UCSD-AML1 (cell line): Measurements from ENCODE around the gene IFT52.

Source experiments
- DNase-seq: peaks from one replicate; lab custom pipeline; 2025; ENCODE audit not compliant: unreplicated experiment; lab: John Stamatoyannopoulos, UW

Gene IFT52, protein sequence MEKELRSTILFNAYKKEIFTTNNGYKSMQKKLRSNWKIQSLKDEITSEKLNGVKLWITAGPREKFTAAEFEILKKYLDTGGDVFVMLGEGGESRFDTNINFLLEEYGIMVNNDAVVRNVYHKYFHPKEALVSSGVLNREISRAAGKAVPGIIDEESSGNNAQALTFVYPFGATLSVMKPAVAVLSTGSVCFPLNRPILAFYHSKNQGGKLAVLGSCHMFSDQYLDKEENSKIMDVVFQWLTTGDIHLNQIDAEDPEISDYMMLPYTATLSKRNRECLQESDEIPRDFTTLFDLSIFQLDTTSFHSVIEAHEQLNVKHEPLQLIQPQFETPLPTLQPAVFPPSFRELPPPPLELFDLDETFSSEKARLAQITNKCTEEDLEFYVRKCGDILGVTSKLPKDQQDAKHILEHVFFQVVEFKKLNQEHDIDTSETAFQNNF

DNA sequence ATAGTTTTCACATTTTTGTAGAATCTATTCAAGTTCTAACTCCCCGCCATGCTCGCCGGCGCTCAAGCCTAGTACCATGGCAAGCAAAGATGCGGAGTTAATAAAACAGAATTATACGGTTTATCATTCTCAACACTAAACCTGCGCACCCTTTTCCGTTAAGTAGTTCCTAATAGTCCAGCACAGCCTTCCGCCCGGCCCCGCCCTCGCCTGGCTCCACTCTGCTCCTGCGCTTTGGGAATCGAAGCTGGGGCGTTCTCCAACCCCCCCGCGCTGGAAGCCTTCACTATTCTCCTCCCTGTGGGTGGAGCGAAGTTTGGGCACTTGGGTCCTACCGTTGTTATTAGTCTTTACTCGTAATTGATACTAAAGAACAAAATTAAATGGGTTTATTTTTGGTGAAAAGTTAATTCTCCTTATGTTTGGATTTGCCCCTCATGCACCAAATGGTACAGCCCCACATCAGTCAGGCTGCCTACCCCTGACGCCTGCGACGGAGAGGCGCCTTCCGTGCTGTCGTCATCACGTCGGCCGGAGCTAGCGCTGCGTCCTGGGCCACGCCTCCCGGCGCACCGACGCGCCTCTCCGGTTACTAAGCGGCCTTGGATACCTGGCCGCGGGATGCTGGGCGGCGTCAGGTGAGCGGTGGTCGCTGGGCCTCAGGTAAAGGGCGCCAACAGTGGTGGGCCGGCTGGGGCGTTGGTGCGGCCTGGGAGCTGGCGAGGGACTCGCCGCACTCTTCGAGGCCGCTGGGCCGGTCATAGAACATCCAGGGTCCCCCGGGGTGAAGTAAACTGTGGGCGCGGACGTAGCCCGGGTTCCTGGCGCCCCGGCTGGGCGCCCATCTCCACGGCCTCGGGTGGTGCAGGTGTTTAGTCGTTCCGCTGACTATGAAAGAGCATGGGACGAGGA is at the start of gene IFT52:
Gene IFT52, plus strand, starts transcription at position 546 of the 912 bp plus-strand sequence. CDS start 3,762 bp downstream, outside the sequence.
- DNase-seq = peak; percentile 90

GRCh38 chr20:43541214-43541613 is 49.5 kb upstream of the IFT52 start:
- no peak for DNase-seq

DNA sequence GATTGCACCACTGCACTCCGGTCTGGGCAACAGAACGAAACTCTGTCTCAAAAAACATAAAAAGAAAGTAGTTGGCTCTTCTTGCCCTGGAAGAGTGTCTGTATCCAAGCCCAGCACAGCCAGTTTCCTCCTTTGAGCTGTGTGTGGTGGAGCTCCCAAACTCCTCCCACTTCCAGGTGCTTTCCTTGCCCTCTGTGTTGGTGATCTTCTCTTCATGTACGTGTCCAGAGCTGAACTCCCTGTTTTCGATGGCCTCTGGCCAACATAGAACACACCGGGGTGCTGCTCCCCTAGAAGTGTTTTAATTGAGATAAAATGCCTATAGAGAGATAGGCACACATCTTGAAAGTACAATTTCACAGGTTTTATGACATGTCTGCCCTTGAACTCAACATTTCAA is 48.6 kb upstream of the IFT52 start:
- DNase-seq = no peak

DNA sequence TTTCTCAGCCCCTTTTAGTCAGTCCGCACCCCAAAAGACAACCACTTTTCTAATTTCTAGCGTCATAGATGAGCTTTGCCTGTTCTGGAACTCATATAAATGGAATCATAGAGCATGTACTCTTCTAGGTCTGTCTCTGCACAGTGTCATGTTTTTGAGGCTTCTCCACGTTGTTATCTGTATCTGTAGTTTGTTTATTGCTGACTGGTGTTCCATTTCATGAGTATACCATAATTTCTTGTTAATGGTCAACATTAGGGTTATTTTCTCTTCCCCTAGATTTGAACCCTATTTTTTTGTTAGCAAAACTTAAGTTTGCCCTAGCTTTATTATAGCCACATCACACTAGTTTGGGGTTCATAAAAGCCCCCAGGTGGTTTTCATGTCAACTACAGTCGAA is 48.1 kb upstream of the IFT52 start:
- DNase-seq = no peak

- DNase-seq = no peak
Observed at GRCh38 chr20:43543138-43543537, 47.6 kb upstream of the IFT52 start.

- no peak for DNase-seq
Observed at GRCh38 chr20:43544501-43544900, 46.2 kb upstream of the IFT52 start.

DNA sequence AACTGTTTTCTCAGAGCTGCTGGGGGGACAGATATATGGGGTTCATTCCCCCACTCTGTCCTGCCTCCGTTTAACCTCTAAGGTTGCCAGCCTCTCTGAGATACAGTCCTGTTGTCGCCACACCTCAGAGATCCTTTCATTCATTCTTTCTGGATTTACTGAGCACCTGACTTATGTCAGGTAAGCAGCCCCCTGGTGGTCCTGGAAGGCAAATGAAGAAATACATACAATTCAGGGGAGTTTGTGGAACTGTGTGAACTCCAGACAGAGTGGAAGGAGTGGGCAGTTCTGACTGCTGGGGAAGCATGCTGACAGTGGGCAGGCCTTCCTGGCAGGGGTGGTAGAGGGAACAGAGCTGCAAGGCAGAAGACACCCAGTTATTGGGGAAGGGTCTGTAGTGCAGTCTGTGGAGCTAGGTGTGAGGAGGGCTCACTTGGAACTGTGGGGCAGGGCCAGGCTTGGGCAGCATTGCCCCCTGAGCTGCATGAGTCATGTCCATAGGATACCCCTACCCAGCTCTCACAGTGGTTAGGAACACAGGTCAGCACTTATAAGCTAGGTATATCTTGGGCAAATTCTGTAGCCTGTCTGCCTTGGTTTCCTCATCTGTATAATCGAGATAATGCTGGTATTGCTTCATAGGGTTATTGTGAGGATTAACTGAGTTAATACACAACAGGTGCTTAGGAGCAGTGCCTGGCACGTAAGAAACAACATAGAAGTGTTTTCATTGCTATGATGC is 44.7 kb upstream of the IFT52 start:
- no peak for DNase-seq

DNA sequence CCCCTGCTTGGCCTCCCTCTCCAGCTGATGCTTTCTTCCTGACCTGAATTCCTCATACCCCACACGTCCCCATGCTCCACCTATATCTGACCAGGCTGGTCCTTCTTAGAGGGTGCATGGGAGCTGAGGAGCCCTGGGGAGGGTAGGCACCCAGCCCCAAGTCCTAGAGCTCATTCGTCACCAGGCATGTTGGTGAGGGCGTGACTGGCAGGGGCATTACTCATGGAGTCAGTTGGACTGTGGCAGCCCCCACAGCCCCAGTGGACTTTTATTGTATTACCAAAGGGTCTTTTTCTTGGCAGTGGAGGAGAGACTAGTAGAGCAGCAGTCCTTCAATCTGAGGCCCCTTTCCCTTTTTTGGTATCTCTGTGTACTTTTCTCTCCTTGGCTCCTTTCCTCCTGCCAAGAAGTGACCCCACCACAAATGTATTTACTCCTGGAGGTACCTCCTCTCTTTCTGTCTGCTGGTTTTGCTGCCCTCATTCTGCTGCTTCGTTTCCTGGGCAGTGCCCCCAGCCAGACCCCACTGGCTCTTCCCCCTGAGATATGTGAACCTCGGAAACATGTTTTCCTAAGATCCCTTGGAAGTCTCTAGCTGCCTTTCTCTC is 42.4 kb upstream of the IFT52 start:
- no peak for DNase-seq

- no peak for DNase-seq
Observed at GRCh38 chr20:43549416-43550065, 41.2 kb upstream of the IFT52 start.

DNA sequence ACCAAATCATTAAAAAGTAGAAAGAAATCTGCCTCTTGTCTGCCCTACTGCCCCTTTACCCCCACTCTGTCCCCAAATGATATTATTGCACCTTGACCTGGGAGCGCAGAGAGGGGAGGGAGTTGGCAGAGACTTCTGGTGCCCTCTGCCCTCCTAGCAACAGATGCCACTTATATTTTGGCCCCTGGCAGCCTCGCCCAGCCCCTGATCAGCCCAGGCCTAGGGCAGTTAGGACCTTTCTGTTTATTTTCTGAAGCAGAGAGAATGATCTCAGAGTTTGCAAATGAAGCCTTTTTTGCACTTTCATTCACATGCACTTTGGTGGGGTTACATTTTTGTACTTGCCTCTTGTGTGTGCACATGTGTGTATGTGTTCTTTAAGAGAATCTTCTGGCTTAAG is 40.3 kb upstream of the IFT52 start:
- no peak for DNase-seq

DNA sequence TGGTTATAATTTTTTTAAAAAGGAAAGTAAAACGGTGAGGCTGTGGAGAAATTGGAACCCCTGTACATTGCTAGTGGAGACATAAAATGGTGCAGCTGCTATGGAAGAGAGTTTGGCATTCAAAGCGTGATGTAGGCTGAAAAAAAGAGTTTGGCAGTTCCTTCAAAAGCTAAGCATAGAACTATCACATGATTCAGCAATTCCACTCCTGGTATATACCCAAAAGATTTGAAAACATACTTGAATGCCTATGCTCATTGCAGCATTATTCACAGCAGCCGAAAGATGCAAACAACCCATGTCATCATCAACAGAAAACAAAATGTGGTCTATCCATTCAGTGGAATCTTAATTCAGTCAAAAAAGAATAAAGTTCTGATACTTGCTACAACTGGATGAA is 36.4 kb upstream of the IFT52 start:
- DNase-seq = no peak

DNA sequence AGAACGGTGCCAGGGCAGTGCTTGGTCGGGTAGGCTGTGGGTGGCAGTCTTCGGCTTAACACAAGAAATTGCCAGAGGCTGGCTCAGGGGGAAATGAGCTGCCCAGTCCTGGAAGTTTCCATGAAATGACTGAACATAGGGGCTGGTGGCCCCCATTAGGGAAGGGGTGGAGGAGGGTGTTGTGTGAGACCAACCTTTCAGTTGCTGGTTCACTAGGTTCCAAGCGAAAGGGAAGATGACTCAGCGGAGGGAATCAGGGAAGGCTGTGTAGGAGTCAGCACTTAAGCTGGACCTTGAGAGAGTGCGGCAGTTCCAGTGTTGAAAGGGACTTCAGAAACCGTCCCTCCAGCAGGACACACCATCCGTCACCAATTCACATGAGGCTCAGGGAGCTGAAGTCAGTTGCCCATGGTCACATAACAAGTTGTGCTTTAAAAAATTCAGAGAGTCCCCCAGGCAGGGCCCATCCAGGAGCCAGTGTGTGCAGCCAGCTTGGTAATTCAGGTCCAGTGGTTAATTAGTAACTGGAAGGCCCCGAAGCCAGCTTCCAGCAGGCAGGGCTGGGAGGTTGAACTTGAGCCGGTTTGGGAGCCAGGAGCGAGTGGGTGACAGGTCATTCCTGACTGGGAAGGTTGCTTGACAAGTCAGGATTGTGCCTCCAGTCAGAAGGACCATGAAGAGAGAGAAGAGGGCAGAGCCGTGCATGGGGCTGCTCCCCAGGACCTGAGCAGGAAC is 32.2 kb upstream of the IFT52 start, which contains the start of gene SGK2:
Gene SGK2, plus strand, starts transcription at position 616 of the 735 bp plus-strand sequence. CDS start 7,469 bp downstream, outside the sequence.
- DNase-seq = no peak

- DNase-seq = no peak
Observed at GRCh38 chr20:43559147-43559987, 31.4 kb upstream of the IFT52 start.

- no peak for DNase-seq
Observed at GRCh38 chr20:43560974-43561373, 29.8 kb upstream of the IFT52 start.

GRCh38 chr20:43563429-43563828 is 27.3 kb upstream of the IFT52 start:
- DNase-seq = no peak

DNA sequence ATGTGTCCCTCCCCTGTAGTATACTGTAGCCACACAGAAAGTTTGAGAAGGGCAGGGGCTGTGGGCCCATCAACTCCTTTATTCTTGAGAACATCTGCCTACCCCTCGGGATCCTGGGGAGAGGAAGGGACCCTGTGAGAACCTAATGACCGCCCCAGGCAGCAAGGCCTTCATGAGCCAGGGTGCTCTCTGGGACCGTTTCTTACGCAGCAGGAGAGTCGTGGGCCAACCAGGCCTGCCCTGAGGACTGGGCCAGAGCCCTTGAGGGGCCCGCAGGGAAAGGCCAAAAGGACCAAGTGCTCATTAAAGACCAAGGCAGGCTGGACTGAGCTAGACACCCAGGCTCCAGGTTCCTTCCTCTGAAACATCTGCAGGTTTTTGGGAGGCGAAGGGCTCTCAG is 26.7 kb upstream of the IFT52 start:
- DNase-seq = no peak

- DNase-seq = no peak
Observed at GRCh38 chr20:43564455-43564854, 26.3 kb upstream of the IFT52 start.

GRCh38 chr20:43564993-43565757 is 25.6 kb upstream of the IFT52 start:
- no peak for DNase-seq
